Stimulated activated CD4-positive, alpha-beta T cell treated with anti-CD3 and anti-CD28 coated beads, TNF-alpha, amount 100 ng/mL, for 48 hours (primary cell): ENCODE results near the gene ERCC1.

Experiments used
- DNase-seq, 3 donors: peaks; one replicate each; pipeline ENCODE4 v3.0.0-alpha.2; 2020; ENCODE audit warnings: low read depth in 3 of 3

Gene ERCC1

GRCh38 chr19:45423589-45424190 is at the start of gene ERCC1:
Gene ERCC1, minus strand, starts transcription at chr19:45423917. Its CDS starts 543 bp downstream, at chr19:45423374.
- peak; percentile 55 to 79 (median 64) for DNase-seq

- no peak for DNase-seq
Observed at GRCh38 chr19:45473367-45473681, 49.6 kb upstream of the ERCC1 start.

- DNase-seq = no peak
Observed at GRCh38 chr19:45472563-45473366, 49.0 kb upstream of the ERCC1 start.

DNA sequence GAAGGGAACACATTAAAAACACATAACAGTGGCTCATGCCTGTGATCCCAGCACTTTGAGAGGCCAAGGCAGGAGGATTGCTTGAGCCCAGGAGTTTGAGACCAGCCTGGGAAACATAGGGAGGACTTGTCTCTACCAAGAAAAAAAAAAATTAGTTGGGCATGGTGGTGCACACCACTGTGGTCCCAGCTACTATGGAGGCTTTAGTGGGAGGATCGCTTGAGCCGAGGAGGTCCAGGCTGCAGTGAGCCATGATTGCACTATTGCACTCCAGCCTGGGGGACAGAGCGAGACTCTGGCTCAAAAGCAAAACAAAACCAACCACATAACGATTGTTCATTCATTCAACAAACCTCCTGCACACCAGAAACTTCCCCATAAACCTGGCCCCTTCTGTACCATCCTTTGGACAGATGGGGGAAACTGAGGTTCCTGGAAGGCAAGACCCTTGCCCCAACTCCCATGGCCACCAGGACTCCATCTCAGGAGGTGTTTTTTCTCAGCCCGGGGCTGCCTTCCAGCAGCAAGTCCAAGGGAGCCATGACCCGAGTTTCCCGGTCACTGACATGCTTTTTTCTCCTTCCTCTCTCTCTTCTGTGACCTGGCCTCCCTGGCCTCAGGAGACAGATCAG is 48.3 kb upstream of the ERCC1 start:
- DNase-seq = no peak

DNA sequence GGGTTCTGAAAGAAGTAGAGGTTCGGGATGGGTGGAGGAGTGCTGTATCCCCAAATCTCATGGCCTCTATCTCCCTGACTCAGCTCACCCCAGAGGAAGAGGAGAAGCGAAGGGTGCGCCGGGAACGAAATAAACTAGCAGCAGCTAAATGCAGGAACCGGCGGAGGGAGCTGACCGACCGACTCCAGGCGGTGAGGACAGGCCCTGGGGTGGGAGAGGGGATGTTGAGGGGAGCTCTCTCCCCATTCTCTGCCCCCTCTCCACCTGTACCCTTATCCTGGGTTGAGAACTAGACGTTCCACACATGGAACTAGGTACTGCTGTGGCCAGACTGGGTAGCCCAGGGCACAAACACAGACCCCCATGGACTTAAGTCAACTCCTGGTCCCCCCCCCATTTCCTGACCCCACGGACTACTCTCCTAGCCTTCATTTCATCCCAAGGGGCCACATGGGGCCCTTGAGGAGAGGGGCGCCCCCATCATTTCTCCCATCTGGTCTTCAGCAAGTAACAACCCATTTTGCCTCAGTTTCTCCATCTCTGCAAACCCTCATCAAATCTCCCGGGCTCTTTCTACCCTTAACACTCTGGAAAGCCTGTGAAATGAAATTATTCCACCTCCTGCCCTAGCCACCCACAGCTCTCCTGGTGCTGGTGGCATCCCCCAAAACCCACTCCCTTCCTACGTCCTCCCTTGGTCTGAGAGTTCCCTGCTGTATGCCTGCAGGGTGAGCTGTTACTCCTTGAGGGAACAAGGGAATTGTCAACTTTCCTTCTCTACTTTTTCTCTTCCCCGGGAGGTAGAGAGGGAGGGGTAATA is 47.6 kb upstream of the ERCC1 start:
- DNase-seq = no peak

GRCh38 chr19:45470762-45471081 is 47.0 kb upstream of the ERCC1 start:
- no peak for DNase-seq

- no peak for DNase-seq
Observed at GRCh38 chr19:45469945-45470761, 46.4 kb upstream of the ERCC1 start.

GRCh38 chr19:45469132-45469944 is 45.6 kb upstream of the ERCC1 start:
- DNase-seq = peak; percentile 89 to 91 (median 89)

- no peak for DNase-seq
Observed at GRCh38 chr19:45468803-45469131, 45.0 kb upstream of the ERCC1 start.

DNA sequence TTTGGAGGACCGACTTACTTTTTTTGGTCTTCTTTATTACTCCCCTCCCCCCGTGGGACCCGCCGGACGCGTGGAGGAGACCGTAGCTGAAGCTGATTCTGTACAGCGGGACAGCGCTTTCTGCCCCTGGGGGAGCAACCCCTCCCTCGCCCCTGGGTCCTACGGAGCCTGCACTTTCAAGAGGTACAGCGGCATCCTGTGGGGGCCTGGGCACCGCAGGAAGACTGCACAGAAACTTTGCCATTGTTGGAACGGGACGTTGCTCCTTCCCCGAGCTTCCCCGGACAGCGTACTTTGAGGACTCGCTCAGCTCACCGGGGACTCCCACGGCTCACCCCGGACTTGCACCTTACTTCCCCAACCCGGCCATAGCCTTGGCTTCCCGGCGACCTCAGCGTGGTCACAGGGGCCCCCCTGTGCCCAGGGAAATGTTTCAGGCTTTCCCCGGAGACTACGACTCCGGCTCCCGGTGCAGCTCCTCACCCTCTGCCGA is 44.5 kb upstream of the ERCC1 start:
- DNase-seq = no peak

GRCh38 chr19:45467456-45468158 is 43.9 kb upstream of the ERCC1 start, which contains the start of gene FOSB:
Gene FOSB, plus strand, starts transcription at chr19:45467996. Its CDS starts 591 bp downstream, at chr19:45468587.
- peak; percentile 88 to 90 (median 89) for DNase-seq

GRCh38 chr19:45467115-45467455 is 43.4 kb upstream of the ERCC1 start:
- DNase-seq = no peak

DNA sequence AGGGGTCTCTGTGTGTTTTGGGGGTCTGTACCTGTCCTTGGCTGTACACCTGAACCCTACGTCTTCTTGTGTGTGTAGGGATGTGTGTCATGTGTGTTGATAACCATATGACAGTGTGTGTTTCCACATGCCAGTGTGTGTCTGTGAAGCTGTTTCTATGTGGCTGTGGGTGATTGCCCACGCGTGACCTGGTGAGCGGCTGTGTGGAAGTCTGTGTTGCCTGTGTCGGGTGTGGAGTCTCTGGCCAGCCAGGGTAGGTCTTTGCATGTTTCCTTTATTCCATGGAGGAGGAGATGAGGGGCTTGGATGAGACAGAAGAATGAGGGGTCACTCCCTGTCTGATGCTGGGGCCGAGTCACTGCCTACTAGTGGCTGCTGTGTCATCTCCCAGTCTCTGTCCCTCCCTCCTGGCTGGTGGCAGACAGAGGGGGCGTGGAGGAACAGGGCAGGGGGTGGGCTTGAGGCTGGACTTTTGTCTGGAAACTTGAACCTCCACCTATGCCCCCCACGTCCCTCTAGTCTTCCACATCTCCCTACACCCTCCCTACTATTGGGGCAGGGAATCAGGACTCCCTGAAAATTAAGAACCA is 41.2 kb upstream of the ERCC1 start:
- no peak for DNase-seq

DNA sequence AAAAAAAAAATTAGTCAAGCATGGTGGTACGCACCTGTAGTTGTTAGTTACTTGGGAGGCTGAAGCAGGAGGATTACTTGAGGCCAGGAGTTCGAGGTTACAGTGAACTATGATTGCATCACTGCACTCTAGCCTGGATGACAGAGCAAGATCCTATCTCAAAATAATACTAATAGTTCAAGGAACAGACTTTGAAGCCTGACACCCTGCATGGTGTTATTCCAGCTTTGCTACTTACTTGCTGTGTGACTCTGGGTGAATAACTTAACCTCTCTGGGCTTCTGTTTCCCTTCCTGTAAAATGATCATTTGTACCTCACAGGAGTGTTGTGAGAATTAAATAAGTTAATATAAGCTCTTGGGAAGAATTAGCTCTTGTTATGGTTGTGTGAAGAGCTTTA is 40.6 kb upstream of the ERCC1 start:
- DNase-seq = no peak

- no peak for DNase-seq
Observed at GRCh38 chr19:45463241-45463640, 39.5 kb upstream of the ERCC1 start.

- DNase-seq = no peak
Observed at GRCh38 chr19:45462174-45462573, 38.5 kb upstream of the ERCC1 start.

- no peak for DNase-seq
Observed at GRCh38 chr19:45460807-45461347, 37.2 kb upstream of the ERCC1 start.

DNA sequence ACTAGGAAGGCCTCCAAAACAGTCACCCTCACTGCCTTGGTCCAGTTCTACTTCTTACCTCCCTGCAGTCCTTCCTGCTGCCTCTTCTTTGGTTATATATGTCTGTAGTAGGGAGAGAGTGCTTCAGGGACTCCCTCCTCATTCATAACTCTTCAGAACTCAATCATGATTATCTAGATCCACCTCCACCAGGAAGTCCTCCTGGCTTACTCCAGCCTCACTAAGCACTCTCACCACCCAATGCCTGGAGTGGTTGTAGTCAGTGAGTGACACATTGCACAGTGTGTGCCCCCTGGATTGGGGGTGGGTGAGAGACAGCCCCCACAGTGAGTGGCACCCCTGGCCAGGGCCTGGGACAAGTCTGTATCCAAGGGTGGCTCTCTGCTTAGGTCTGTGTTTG is 34.1 kb upstream of the ERCC1 start:
- DNase-seq = no peak

- no peak for DNase-seq
Observed at GRCh38 chr19:45456500-45456815, 32.7 kb upstream of the ERCC1 start.
